ENCODE data around the gene SLC34A1.
A peak's percentile ranks its signal among the peaks of the same experiment; 100 is the strongest.
"Not testable (repeated sequence)": the region's sequence is repeated elsewhere in the genome, so short reads cannot be mapped to it uniquely, and the experiment has no call there.

SLC34A1 gene

GRCh38 chr5:177384134-177384533 lies at the start of gene SLC34A1:
Gene SLC34A1 (plus strand): TSS chr5:177384434. CDS start chr5:177385742, 1,308 bp downstream.
- DNase-seq (ENCODE audit: low read depth) = no peak

GRCh38 chr5:177334781-177335700 lies 49.2 kb upstream of the SLC34A1 start:
- DNase-seq (ENCODE audit: low read depth) = no peak

GRCh38 chr5:177335701-177336065 lies 48.6 kb upstream of the SLC34A1 start:
- no peak for DNase-seq (ENCODE audit: low read depth)

- DNase-seq (ENCODE audit: low read depth) = no peak
These were observed 48.1 kb upstream of the SLC34A1 start for GRCh38 chr5:177336112-177336511.

- DNase-seq (ENCODE audit: low read depth) = no peak
These were observed 47.4 kb upstream of the SLC34A1 start for GRCh38 chr5:177336603-177337494.

- no peak for DNase-seq (ENCODE audit: low read depth)
These were observed 45.8 kb upstream of the SLC34A1 start for GRCh38 chr5:177338251-177339106.

- DNase-seq (ENCODE audit: low read depth) = no peak
These were observed 45.1 kb upstream of the SLC34A1 start for GRCh38 chr5:177339107-177339638.

GRCh38 chr5:177343000-177343399 lies 41.2 kb upstream of the SLC34A1 start:
- DNase-seq (ENCODE audit: low read depth) = not testable (repeated sequence)

- no peak for DNase-seq (ENCODE audit: low read depth)
These were observed 40.5 kb upstream of the SLC34A1 start for GRCh38 chr5:177343777-177344176.

- no peak for DNase-seq (ENCODE audit: low read depth)
These were observed 39.3 kb upstream of the SLC34A1 start for GRCh38 chr5:177344891-177345290.

GRCh38 chr5:177346820-177347219 lies 37.4 kb upstream of the SLC34A1 start:
- peak; percentile 35 for DNase-seq (ENCODE audit: low read depth)

GRCh38 chr5:177347699-177348098 lies 36.5 kb upstream of the SLC34A1 start:
- DNase-seq (ENCODE audit: low read depth) = no peak

GRCh38 chr5:177349362-177349647 lies 34.9 kb upstream of the SLC34A1 start:
- DNase-seq (ENCODE audit: low read depth) = no peak

- DNase-seq (ENCODE audit: low read depth) = no peak
These were observed 34.5 kb upstream of the SLC34A1 start for GRCh38 chr5:177349762-177350161.

- DNase-seq (ENCODE audit: low read depth) = no peak
These were observed 33.4 kb upstream of the SLC34A1 start for GRCh38 chr5:177350776-177351391.

GRCh38 chr5:177351392-177352329 lies 32.6 kb upstream of the SLC34A1 start, which contains the start of gene LMAN2:
Gene LMAN2 (minus strand): TSS chr5:177351668. CDS start chr5:177351647, 21 bp downstream.
- DNase-seq (ENCODE audit: low read depth) = peak; percentile 97

GRCh38 chr5:177353093-177353492 lies 31.1 kb upstream of the SLC34A1 start:
- no peak for DNase-seq (ENCODE audit: low read depth)

GRCh38 chr5:177354256-177354655 lies 30.0 kb upstream of the SLC34A1 start:
- no peak for DNase-seq (ENCODE audit: low read depth)

GRCh38 chr5:177354711-177355110 lies 29.5 kb upstream of the SLC34A1 start:
- no peak for DNase-seq (ENCODE audit: low read depth)

Measured in iris pigment epithelial cell (primary cell).